HCEC 1CT (cell line): ENCODE results near the gene ELAPOR1.
"Not testable (repeated sequence)": the region's sequence is repeated elsewhere in the genome, so short reads cannot be mapped to it uniquely, and the experiment has no call there.

Experiments
- DNase-seq: peaks from one replicate; pipeline ENCODE4 v3.0.0-alpha.2; 2017

The ELAPOR1 gene

GRCh38 chr1:109140392-109140791 is 26.5 kb downstream of the ELAPOR1 start:
- no peak for DNase-seq

- no peak for DNase-seq
Measured at GRCh38 chr1:109142260-109142659, 28.3 kb downstream of the ELAPOR1 start.

GRCh38 chr1:109142725-109143124 is 28.8 kb downstream of the ELAPOR1 start:
- DNase-seq = not testable (repeated sequence)

GRCh38 chr1:109148987-109149561 is 35.2 kb downstream of the ELAPOR1 start:
- no peak for DNase-seq

- no peak for DNase-seq
Measured at GRCh38 chr1:109149874-109150601, 36.1 kb downstream of the ELAPOR1 start.

GRCh38 chr1:109151146-109151990 is 37.5 kb downstream of the ELAPOR1 start:
- DNase-seq = peak; percentile 55

GRCh38 chr1:109152196-109152595 is 38.3 kb downstream of the ELAPOR1 start:
- no peak for DNase-seq

GRCh38 chr1:109156916-109157385 is 43.0 kb downstream of the ELAPOR1 start:
- no peak for DNase-seq

- no peak for DNase-seq
Measured at GRCh38 chr1:109158433-109158832, 44.5 kb downstream of the ELAPOR1 start.

- DNase-seq = no peak
Measured at GRCh38 chr1:109159326-109159725, 45.4 kb downstream of the ELAPOR1 start.

GRCh38 chr1:109160071-109160840 is 46.3 kb downstream of the ELAPOR1 start:
- no peak for DNase-seq

GRCh38 chr1:109161858-109162606 is 48.1 kb downstream of the ELAPOR1 start:
- peak; percentile 60 for DNase-seq

GRCh38 chr1:109162626-109163025 is 48.7 kb downstream of the ELAPOR1 start:
- DNase-seq = no peak

- DNase-seq = no peak
Measured at GRCh38 chr1:109163551-109163950, 49.6 kb downstream of the ELAPOR1 start.
